Muscle layer of duodenum (tissue), 2 donors: Measurements from ENCODE around the gene SH3RF1.

Experiments used
- H3K27ac ChIP-seq: one replicate; pipeline ENCODE4 v1.7.0; 2013; ENCODE audit warnings: mild to moderate bottlenecking, low read length
- H3K27me3 ChIP-seq: one replicate; pipeline ENCODE4 v1.7.0; 2013; ENCODE audit warnings: low read depth, mild to moderate bottlenecking, control low read depth, low read length
- H3K36me3 ChIP-seq, 2 donors: one replicate each; pipeline ENCODE4 v1.7.0; 2013; ENCODE audit warnings: low read length in 2 of 2, control low read depth in 1 of 2, mild to moderate bottlenecking in 1 of 2; ENCODE audit not compliant: insufficient read depth in 2 of 2, control insufficient read depth in 1 of 2
- H3K4me1 ChIP-seq, 2 donors: one replicate each; pipeline ENCODE4 v1.7.0; 2013; ENCODE audit warnings: low read length in 2 of 2, mild to moderate bottlenecking in 2 of 2, control low read depth in 1 of 2, moderate library complexity in 1 of 2; ENCODE audit not compliant: insufficient read depth in 2 of 2, control insufficient read depth in 1 of 2
- H3K4me3 ChIP-seq, 2 donors: one replicate each; pipeline ENCODE4 v1.7.0; 2013; ENCODE audit warnings: low read length in 2 of 2, low read depth in 1 of 2, mild to moderate bottlenecking in 1 of 2
- H3K9me3 ChIP-seq, 2 donors: one replicate each; pipeline ENCODE4 v1.7.0; 2013; ENCODE audit warnings: low read length in 2 of 2, control low read depth in 1 of 2, mild to moderate bottlenecking in 1 of 2; ENCODE audit not compliant: control insufficient read depth in 1 of 2
- donor health status: healthy.

Gene SH3RF1

DNA sequence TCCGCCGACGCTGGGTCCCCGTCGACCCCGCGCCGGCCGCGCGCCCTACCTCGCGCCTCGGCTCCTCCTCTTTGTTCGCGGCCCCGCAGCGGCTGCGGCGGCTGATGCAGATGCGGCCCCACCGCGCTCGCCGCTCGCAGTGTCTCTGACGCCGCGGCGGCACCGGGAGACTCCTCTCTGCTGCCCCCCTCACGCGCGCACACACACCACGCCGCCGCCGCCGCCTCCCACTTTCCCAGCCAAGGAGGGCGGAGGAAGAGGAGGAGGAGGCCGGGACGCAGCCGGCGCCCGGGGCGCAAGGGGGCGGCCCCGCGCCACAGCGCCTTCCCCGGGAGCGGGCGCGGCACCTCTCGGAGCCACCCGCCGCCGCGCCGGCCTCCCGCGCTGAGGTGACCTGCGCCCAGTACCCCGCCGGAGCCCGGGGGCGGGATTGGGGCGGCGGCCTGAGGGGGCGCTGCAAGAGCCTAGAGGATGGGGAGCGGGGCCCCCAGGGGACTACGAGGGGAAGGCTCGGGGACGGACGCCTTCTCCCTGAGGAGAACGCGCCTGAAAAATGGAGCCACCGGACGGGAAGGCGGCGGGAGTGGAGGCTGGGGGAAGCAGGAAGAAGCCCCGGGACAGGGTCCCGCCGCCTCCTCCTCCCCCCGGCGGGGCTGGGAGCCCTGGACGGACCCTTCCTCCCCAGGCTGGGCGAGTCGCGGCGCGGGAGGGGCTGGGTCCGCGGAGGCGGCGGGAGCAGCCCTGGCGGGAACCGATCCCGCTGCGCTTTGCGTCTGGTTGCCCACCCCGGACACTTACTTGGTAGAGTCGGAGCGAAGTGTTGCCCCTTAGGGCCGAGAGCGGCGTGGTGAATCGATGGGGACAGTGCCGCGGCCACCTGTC, at the start of gene SH3RF1:
Gene SH3RF1, minus strand, starts transcription at position 147 of the 882 bp plus-strand sequence. CDS start 1,744 bp downstream, outside the sequence.
- Histone ChIP-seq H3K27me3 (no peaks in the 10 kb centered on the region), H3K9me3 (no peaks in the 10 kb centered on the region), H3K4me3 (peak within 1 kb of the TSS; percentile 81 to 87), H3K36me3 (no peaks in the 10 kb centered on the region), H3K4me1 (peaks cover 5 to 14% of the 10 kb centered on the region in 2 donors), H3K27ac (peak within 1 kb of the TSS; percentile 84)

GRCh38 chr4:169315530-169316343, 45.0 kb upstream of the SH3RF1 start:
- Histone ChIP-seq H3K27ac (no peak overlapping the region), H3K9me3 (no peaks in the 10 kb centered on the region), H3K27me3 (no peaks in the 10 kb centered on the region), H3K4me3 (no peak overlapping the region), H3K4me1 (peaks cover 10 to 15% of the 10 kb centered on the region in 2 donors), H3K36me3 (no peaks in the 10 kb centered on the region)

DNA sequence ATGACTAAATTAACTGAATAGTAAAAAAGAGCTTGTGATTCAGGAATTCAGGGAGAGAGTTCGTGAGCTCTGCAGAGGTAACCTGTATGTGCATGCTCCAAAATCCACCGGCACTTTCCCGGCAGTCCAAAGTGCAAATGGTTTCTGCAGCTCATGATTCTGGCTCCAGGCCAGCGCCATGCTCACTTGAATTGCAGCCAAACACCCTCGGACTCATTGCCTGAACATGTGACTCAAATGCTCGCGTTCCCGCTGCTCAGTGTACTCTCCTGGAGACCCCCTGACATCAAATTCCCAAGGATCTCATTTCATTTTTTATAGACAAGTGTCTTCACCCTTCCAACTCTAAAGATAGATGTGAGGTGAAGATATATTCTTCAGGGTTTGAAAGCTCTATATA, 44.1 kb upstream of the SH3RF1 start:
- Histone ChIP-seq H3K27ac (no peak overlapping the region), H3K36me3 (no peaks in the 10 kb centered on the region), H3K4me1 (peaks cover 10 to 15% of the 10 kb centered on the region in 2 donors), H3K27me3 (no peaks in the 10 kb centered on the region), H3K9me3 (no peaks in the 10 kb centered on the region), H3K4me3 (peak overlapping the region; percentile 17 to 22)

DNA sequence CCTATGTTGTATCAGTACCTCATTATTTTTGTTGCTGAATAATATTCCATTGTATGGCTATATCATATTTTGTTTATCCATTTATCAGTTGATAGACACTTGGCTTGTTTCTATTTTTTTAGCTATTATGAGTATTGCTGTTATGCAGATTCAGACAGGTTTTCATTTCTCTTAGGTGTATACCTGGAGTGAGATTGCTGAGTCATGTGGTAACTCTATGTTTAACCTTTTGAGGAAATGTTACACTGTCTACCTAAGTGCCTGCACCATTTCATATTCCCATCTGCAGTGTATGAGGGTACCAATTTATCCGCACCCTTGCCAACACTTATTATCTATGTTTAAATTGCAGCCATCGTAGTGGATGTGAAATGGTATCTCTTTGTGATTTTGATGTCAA, 43.0 kb upstream of the SH3RF1 start:
- Histone ChIP-seq H3K27me3 (no peaks in the 10 kb centered on the region), H3K36me3 (no peaks in the 10 kb centered on the region), H3K4me3 (no peak overlapping the region), H3K9me3 (no peaks in the 10 kb centered on the region), H3K27ac (no peak overlapping the region), H3K4me1 (peaks cover 10 to 15% of the 10 kb centered on the region in 2 donors)

- peaks cover 10 to 15% of the 10 kb centered on the region in 2 donors for H3K4me1 ChIP-seq
- H3K36me3 ChIP-seq: no peaks in the 10 kb centered on the region
- no peak overlapping the region for H3K4me3 ChIP-seq
- H3K9me3 ChIP-seq: no peaks in the 10 kb centered on the region
- no peak overlapping the region for H3K27ac ChIP-seq
- H3K27me3 ChIP-seq: no peaks in the 10 kb centered on the region
These were observed 42.1 kb upstream of the SH3RF1 start for GRCh38 chr4:169312690-169313422.

DNA sequence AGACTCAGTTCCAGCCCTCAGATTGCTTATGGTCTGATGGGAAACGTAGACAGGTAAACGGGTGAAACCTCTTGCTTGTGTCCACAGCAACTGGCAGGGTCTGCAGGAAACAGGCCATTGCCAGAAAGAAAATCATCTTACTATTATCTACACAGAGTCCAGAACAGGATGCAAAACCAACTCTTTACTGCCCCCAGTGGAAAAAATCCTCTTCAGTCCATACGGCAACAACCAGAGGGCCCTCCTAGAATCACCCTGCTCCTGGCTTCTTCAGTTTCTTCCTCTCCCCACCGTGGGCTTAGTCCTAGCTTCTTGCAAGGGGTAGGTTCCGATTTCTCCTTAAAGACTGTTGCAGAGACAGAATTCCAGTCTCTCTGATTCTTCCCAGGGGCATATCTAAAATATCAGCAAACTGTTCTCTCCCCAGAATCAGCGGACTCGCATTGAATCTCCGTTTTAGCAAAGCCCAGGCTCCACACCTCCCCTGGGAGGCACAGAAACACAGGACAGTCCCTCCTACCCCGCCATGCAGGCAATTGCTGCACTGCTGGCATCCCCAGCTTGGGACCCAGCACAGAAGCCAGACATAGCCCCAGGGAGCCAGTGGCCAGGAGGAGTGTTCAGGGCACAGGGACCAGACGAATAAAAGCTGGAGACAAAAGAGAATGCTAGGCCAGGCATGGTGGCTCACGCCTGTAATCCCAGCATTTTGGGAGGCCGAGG, 41.0 kb upstream of the SH3RF1 start:
- no peak overlapping the region for H3K27ac ChIP-seq
- no peaks in the 10 kb centered on the region for H3K9me3 ChIP-seq
- H3K4me1 ChIP-seq: peaks cover 10 to 15% of the 10 kb centered on the region in 2 donors
- no peaks in the 10 kb centered on the region for H3K36me3 ChIP-seq
- no peak overlapping the region for H3K4me3 ChIP-seq
- H3K27me3 ChIP-seq: no peaks in the 10 kb centered on the region

DNA sequence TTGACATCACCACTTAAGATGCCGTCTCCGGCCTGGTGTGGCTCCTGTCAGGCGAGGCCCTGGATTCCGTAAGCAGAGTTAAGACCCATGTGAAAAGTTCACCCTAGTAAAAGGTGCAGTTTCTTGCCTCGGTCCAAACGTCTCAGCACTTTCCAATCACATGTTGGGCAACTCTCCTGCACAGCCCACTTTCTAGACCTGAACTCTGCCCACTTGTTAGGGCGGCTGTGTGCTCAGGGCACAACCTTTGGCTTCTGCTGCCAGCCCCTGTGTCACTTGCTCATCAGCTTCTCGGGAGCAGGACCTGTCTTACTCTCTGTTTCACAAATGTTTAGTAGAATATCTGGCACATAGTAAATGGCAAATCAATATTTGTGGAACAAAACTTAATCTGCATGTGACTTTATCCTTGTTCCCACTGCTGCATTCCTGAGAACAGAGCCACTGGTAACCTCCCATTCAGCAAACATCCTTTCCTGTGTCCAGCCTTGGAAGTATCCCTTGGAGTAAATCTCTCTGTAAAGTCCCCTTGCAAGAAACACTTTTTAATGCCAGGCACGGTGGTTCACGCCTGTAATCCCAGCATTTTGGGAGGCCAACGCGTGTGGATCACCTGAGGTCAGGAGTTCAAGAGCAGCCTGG, 38.7 kb upstream of the SH3RF1 start:
- no peak overlapping the region for H3K27ac ChIP-seq
- H3K4me3 ChIP-seq: no peak overlapping the region
- no peaks in the 10 kb centered on the region for H3K9me3 ChIP-seq
- H3K4me1 ChIP-seq: peaks cover 0 to under 1% of the 10 kb centered on the region in 2 donors
- no peaks in the 10 kb centered on the region for H3K36me3 ChIP-seq
- H3K27me3 ChIP-seq: no peaks in the 10 kb centered on the region

DNA sequence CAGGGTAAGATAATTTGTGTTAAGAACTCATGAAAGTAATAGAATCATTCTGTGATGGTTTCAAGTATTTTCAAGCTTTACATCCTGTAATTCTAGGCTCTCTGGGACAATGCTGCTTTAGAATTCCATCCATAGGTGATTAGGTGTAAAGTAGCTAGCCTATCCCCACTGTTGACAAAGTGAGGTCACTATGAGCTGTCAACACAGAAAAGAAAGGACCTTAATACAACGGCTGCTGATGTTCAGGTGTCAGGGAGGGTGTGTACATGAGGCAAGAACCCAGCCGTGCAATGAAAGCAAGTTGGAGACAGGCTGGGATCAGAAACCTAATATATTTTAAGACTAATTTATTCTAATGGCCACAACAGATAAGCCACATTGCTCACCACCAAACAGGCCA, 36.8 kb upstream of the SH3RF1 start:
- Histone ChIP-seq H3K4me1 (no peaks in the 10 kb centered on the region), H3K4me3 (no peak overlapping the region), H3K9me3 (no peaks in the 10 kb centered on the region), H3K27me3 (no peaks in the 10 kb centered on the region), H3K27ac (no peak overlapping the region), H3K36me3 (no peaks in the 10 kb centered on the region)

DNA sequence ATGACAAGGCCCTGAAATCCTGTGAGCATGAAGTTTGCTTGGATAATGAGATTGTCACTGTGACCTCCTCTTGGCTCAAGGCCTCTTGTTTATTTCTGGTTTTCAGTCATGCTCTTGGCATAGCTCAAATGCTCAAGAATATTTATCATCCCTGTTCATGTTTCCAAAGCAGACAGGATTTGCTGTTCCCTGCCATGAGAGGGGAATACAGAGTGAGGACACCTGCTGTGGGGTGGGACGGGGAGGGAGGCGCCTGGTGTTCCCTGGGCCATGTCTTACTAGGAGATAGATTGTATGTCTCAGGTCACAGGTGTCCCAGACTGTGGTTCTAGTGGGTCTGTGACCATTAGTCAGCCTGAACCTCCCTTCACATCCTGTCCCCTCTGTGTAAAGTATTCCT, 34.9 kb upstream of the SH3RF1 start:
- H3K27me3 ChIP-seq: no peaks in the 10 kb centered on the region
- H3K4me3 ChIP-seq: no peak overlapping the region
- no peaks in the 10 kb centered on the region for H3K36me3 ChIP-seq
- H3K4me1 ChIP-seq: no peaks in the 10 kb centered on the region
- no peak overlapping the region for H3K27ac ChIP-seq
- H3K9me3 ChIP-seq: no peaks in the 10 kb centered on the region

- no peaks in the 10 kb centered on the region for H3K36me3 ChIP-seq
- no peaks in the 10 kb centered on the region for H3K4me1 ChIP-seq
- no peak overlapping the region for H3K4me3 ChIP-seq
- H3K27ac ChIP-seq: no peak overlapping the region
- H3K27me3 ChIP-seq: no peaks in the 10 kb centered on the region
- no peaks in the 10 kb centered on the region for H3K9me3 ChIP-seq
These were observed 34.4 kb upstream of the SH3RF1 start for GRCh38 chr4:169305173-169305572.
